Right lobe of liver (tissue), 4 donors: Measurements from ENCODE around the gene CCZ1.
"Not testable (repeated sequence)": the region's sequence is repeated elsewhere in the genome, so short reads cannot be mapped to it uniquely, and the experiment has no call there.

Experiments used
- CTCF ChIP-seq, 4 donors: fragments of 200-600 bp in 3 of 4; fragments of 450-650 bp in 1 of 4; IDR thresholded peaks; one replicate each; pipeline versions ENCODE4 v1.5.1 to v1.8.0; 2016 to 2022; ENCODE audit warnings: antibody characterized with exemption in 4 of 4, mild to moderate bottlenecking in 2 of 4
- POLR2A ChIP-seq: fragments of 450-650 bp; IDR thresholded peaks from one replicate; pipeline ENCODE4 v1.6.1; 2017; ENCODE audit warnings: antibody characterized with exemption, mild to moderate bottlenecking
- donor health status: DM: no; HTN: no; CAD: no.
- donor health status: DM: no; HTN: no; CAD: no.
- donor health status: DM: no; HTN: yes; CAD: no.

GRCh38 chr7:5880106-5880505 is 18.4 kb upstream of the CCZ1 start:
- TF ChIP-seq CTCF (IDR thresholded peaks at IDR 0.05); POLR2A: not testable (repeated sequence)
